WTC11 (cell line): Measurements from ENCODE around the gene SLC25A39. TPM values are rescaled to one million over a fixed set of nuclear protein-coding genes. Genes with fewer than 3 reads are reported as not detected.
A peak's percentile ranks its signal among the peaks of the same experiment; 100 is the strongest.

Source experiments
- AFF4 ChIP-seq: sonication (generic); formaldehyde crosslinking; IDR thresholded peaks from 2 replicates; pipeline ENCODE4 v1.8.1; 2023; ENCODE audit warnings: mild to moderate bottlenecking, missing genetic modification reagents, borderline replicate concordance
- E2F1 ChIP-seq: sonication (generic); formaldehyde crosslinking; IDR thresholded peaks from 2 replicates; pipeline ENCODE4 v1.8.0; 2022; ENCODE audit warnings: mild to moderate bottlenecking, missing genetic modification reagents
- E2F5 ChIP-seq: sonication (generic); formaldehyde crosslinking; IDR thresholded peaks from 2 replicates; pipeline ENCODE4 v1.8.1; 2022; ENCODE audit warnings: mild to moderate bottlenecking, moderate library complexity, missing genetic modification reagents
- EMX1 ChIP-seq: fragments of 250-450 bp; sonication (Bioruptor Pico); IDR thresholded peaks from 2 replicates; pipeline ENCODE4 v1.8.0; 2021; ENCODE audit warnings: mild to moderate bottlenecking
- ETV6 ChIP-seq: sonication (generic); formaldehyde crosslinking; IDR thresholded peaks from 2 replicates; pipeline ENCODE4 v1.8.1; 2022; ENCODE audit warnings: mild to moderate bottlenecking, missing genetic modification reagents
- FOXP4 ChIP-seq: sonication (generic); formaldehyde crosslinking; IDR thresholded peaks from 2 replicates; pipeline ENCODE4 v1.8.0; 2022; ENCODE audit warnings: mild to moderate bottlenecking, missing genetic modification reagents
- GABPB1 ChIP-seq: sonication (generic); formaldehyde crosslinking; IDR thresholded peaks from 2 replicates; pipeline ENCODE4 v1.8.1; 2023; ENCODE audit warnings: mild to moderate bottlenecking, missing genetic modification reagents
- GRHL2 ChIP-seq: fragments of 250-450 bp; sonication (Bioruptor Pico); IDR thresholded peaks from 2 replicates; pipeline ENCODE4 v1.8.0; 2022; ENCODE audit warnings: mild to moderate bottlenecking, moderate library complexity; ENCODE audit not compliant: insufficient replicate concordance, severe bottlenecking
- MYBL2 ChIP-seq: sonication (generic); formaldehyde crosslinking; IDR thresholded peaks from 2 replicates; pipeline ENCODE4 v1.8.1; 2023; ENCODE audit warnings: mild to moderate bottlenecking, moderate library complexity, missing genetic modification reagents
- NFATC4 ChIP-seq: fragments of 250-450 bp; sonication (Bioruptor Pico); IDR thresholded peaks from 2 replicates; pipeline ENCODE4 v1.9.0; 2021; ENCODE audit warnings: mild to moderate bottlenecking
- NR1H2 ChIP-seq: sonication (generic); formaldehyde crosslinking; IDR thresholded peaks from 2 replicates; pipeline ENCODE4 v1.9.0; 2021; ENCODE audit warnings: mild to moderate bottlenecking, moderate library complexity, missing genetic modification reagents
- NR3C1 ChIP-seq: sonication (generic); formaldehyde crosslinking; conservative IDR thresholded peaks from 2 replicates; pipeline ENCODE4 v1.8.1; 2023; ENCODE audit warnings: low read depth, mild to moderate bottlenecking, missing genetic modification reagents
- PREB ChIP-seq: sonication (generic); formaldehyde crosslinking; IDR thresholded peaks from 2 replicates; pipeline ENCODE4 v1.8.1; 2022; ENCODE audit warnings: mild to moderate bottlenecking, missing genetic modification reagents, moderate library complexity, borderline replicate concordance
- SP1 ChIP-seq: sonication (generic); formaldehyde crosslinking; conservative IDR thresholded peaks from 2 replicates; pipeline ENCODE4 v1.8.1; 2022; ENCODE audit warnings: missing genetic modification reagents
- STAT6 ChIP-seq: sonication (generic); formaldehyde crosslinking; conservative IDR thresholded peaks from 2 replicates; pipeline ENCODE4 v1.8.1; 2023; ENCODE audit warnings: mild to moderate bottlenecking, low read depth, missing genetic modification reagents, moderate library complexity
- TEAD1 ChIP-seq: sonication (generic); formaldehyde crosslinking; IDR thresholded peaks from 2 replicates; pipeline ENCODE4 v1.8.0; 2022; ENCODE audit warnings: mild to moderate bottlenecking, missing genetic modification reagents
- ZBTB21 ChIP-seq: sonication (generic); formaldehyde crosslinking; IDR thresholded peaks from 2 replicates; pipeline ENCODE4 v1.8.1; 2023; ENCODE audit warnings: mild to moderate bottlenecking, missing genetic modification reagents, borderline replicate concordance
- ZMAT4 ChIP-seq: fragments of 250-450 bp; sonication (Bioruptor Pico); IDR thresholded peaks from 2 replicates; pipeline ENCODE4 v1.9.0; 2021; ENCODE audit warnings: mild to moderate bottlenecking
- ZNF263 ChIP-seq: sonication (generic); formaldehyde crosslinking; IDR thresholded peaks from 2 replicates; pipeline ENCODE4 v1.8.1; 2022; ENCODE audit warnings: low read depth, mild to moderate bottlenecking, moderate library complexity, missing genetic modification reagents
- ZNF396 ChIP-seq: fragments of 250-450 bp; sonication (Bioruptor Pico); IDR thresholded peaks from 2 replicates; pipeline ENCODE4 v1.8.0; 2021; ENCODE audit warnings: mild to moderate bottlenecking, moderate library complexity, borderline replicate concordance
- ZNF416 ChIP-seq: fragments of 250-450 bp; sonication (Bioruptor Pico); IDR thresholded peaks from 2 replicates; pipeline ENCODE4 v1.9.0; 2021; ENCODE audit warnings: mild to moderate bottlenecking, inconsistent platforms
- ZNF532 ChIP-seq: fragments of 250-450 bp; sonication (Bioruptor Pico); IDR thresholded peaks from 2 replicates; pipeline ENCODE4 v1.9.0; 2021; ENCODE audit warnings: mild to moderate bottlenecking, borderline replicate concordance
- ZNF671 ChIP-seq: fragments of 250-450 bp; sonication (Bioruptor Pico); IDR thresholded peaks from 2 replicates; pipeline ENCODE4 v1.8.0; 2021; ENCODE audit warnings: mild to moderate bottlenecking
- total RNA-seq: library from RNA; stranded (reverse); gene quantifications from 3 replicates; pipeline ENCODE4 v1.2.3, GENCODE V29; 2021

The SLC25A39 gene
- total RNA-seq, 1 experiment from 2014 or later: 271 TPM

GRCh38 chr17:44326861-44327444, 2.3 kb upstream of the SLC25A39 start (continued):
- TF ChIP-seq E2F1 (CRISPR knock-in tag) (no peak), E2F5 (no peak), MYBL2 (CRISPR knock-in tag) (no peak; the same call in 1 of the 2 replicates), TEAD1 (CRISPR knock-in tag) (peak; percentile 65; the same call in 1 of the 2 replicates), EMX1 (CRISPR knock-in tag) (no peak), ZNF671 (CRISPR knock-in tag) (no peak), NR3C1 (CRISPR knock-in tag) (no peak), ETV6 (0 out of 2 replicates have a peak, but pooled peaks have one; percentile 41), ZNF396 (no peak), SP1 (CRISPR knock-in tag) (peak; percentile 92), NR1H2 (CRISPR knock-in tag) (no peak), PREB (no peak), NFATC4 (CRISPR knock-in tag) (no peak), FOXP4 (CRISPR knock-in tag) (no peak), ZBTB21 (CRISPR knock-in tag) (no peak), GRHL2 (CRISPR knock-in tag) (no peak), STAT6 (no peak), ZNF263 (no peak), ZMAT4 (CRISPR knock-in tag) (no peak), ZNF416 (no peak), AFF4 (CRISPR knock-in tag) (no peak), ZNF532 (CRISPR knock-in tag) (no peak), GABPB1 (CRISPR knock-in tag) (peak; percentile 41; the same call in 1 of the 2 replicates)
